Fibroblast of upper back skin (primary cell): ENCODE data around the gene EFCAB8.

Experiments used
- DNase-seq: peaks from one replicate; pipeline ENCODE4 v3.0.0-alpha.2; 2013

Gene EFCAB8

GRCh38 chr20:32988008-32988407 is 129.3 kb downstream of the EFCAB8 start:
- DNase-seq, result no peak

- no peak for DNase-seq
Measured at GRCh38 chr20:32989507-32990283, 131.0 kb downstream of the EFCAB8 start.

GRCh38 chr20:32990426-32990825 is 131.7 kb downstream of the EFCAB8 start:
- DNase-seq, result no peak

- no peak for DNase-seq
Measured at GRCh38 chr20:32991383-32991782, 132.7 kb downstream of the EFCAB8 start.

- no peak for DNase-seq
Measured at GRCh38 chr20:32991792-32992641, 133.3 kb downstream of the EFCAB8 start.

GRCh38 chr20:32993496-32994050 is 134.8 kb downstream of the EFCAB8 start:
- DNase-seq, result no peak

- no peak for DNase-seq
Measured at GRCh38 chr20:32995802-32996201, 137.1 kb downstream of the EFCAB8 start.

GRCh38 chr20:32997431-32997830 is 138.7 kb downstream of the EFCAB8 start:
- no peak for DNase-seq

- no peak for DNase-seq
Measured at GRCh38 chr20:32999603-33000250, 141.0 kb downstream of the EFCAB8 start.

- no peak for DNase-seq
Measured at GRCh38 chr20:33000802-33001466, 142.2 kb downstream of the EFCAB8 start.

- DNase-seq, result no peak
Measured at GRCh38 chr20:33002087-33002808, 143.5 kb downstream of the EFCAB8 start.

- no peak for DNase-seq
Measured at GRCh38 chr20:33004141-33004751, 145.5 kb downstream of the EFCAB8 start, which contains the start of gene SUN5. TSS of gene SUN5 (minus strand) at chr20:33004433. CDS start at chr20:33004340, 93 bp downstream.

- DNase-seq, result peak; percentile 5
Measured at GRCh38 chr20:33005132-33005566, 146.4 kb downstream of the EFCAB8 start.

- DNase-seq, result no peak
Measured at GRCh38 chr20:33005908-33006775, 147.4 kb downstream of the EFCAB8 start.

- DNase-seq, result no peak
Measured at GRCh38 chr20:33006776-33007375, 148.2 kb downstream of the EFCAB8 start.

- no peak for DNase-seq
Measured at GRCh38 chr20:33007376-33008335, 148.9 kb downstream of the EFCAB8 start, which contains the start of gene BPIFB2. TSS of gene BPIFB2 (plus strand) at chr20:33007704. CDS start at chr20:33008575, 871 bp downstream.

- DNase-seq, result no peak
Measured at GRCh38 chr20:33008336-33009213, 149.9 kb downstream of the EFCAB8 start.
